Measurements from ENCODE around the gene MAP2K6.

MAP2K6 gene

DNA sequence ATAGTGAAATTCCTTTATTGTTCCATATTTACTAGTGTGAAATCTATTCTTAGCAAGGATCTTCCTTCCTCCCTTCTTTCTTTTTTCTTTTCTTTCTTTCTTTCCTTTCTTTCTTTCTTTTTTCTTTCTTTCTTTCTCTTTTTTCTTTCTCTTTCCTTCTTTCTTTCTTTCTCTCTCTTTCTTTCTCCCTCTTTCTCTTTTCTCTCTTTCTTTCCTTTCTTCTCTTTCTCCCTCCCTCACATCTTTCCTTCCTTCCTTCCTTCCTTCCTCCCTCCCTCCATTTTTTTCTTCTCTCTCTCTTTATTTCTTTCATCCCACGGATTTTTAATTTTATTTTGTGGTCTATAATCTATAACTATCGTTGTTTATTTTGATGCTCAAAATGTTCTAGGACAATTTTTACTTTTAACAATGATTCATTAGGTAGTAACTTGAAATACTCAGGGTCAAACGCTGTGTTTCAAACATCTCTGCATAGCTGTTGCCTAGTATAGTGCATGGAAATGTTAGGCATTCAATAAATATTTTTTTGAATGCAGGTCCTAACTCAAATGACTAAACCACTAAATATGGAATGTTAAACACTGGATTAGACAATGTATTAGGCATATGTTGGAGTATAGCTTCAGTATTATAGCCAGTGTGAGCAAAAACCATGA, 178.3 kb downstream of the MAP2K6 start:
- DNase-seq (ENCODE audit: low spot score), result no peak
- TF ChIP-seq, protein P1, sequence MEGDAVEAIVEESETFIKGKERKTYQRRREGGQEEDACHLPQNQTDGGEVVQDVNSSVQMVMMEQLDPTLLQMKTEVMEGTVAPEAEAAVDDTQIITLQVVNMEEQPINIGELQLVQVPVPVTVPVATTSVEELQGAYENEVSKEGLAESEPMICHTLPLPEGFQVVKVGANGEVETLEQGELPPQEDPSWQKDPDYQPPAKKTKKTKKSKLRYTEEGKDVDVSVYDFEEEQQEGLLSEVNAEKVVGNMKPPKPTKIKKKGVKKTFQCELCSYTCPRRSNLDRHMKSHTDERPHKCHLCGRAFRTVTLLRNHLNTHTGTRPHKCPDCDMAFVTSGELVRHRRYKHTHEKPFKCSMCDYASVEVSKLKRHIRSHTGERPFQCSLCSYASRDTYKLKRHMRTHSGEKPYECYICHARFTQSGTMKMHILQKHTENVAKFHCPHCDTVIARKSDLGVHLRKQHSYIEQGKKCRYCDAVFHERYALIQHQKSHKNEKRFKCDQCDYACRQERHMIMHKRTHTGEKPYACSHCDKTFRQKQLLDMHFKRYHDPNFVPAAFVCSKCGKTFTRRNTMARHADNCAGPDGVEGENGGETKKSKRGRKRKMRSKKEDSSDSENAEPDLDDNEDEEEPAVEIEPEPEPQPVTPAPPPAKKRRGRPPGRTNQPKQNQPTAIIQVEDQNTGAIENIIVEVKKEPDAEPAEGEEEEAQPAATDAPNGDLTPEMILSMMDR (IDR thresholded peaks at IDR 0.05; ENCODE audit: borderline replicate concordance, control extremely low read depth, extremely low read depth, insufficient read depth, missing control alignments), result no peak
- in situ Hi-C loops (cut with MboI; ENCODE audit: low sequenced_read_pairs, unreplicated experiment), result loop anchor here (10.0 kb wide), 1 partner anchor 552 kb away; no protein-coding TSS in a partner anchor

GRCh38 chr17:69593351-69593715, 178.8 kb downstream of the MAP2K6 start:
- TF ChIP-seq, protein P1 (IDR thresholded peaks at IDR 0.05; ENCODE audit: borderline replicate concordance, control extremely low read depth, extremely low read depth, insufficient read depth, missing control alignments), result no peak
- DNase-seq (ENCODE audit: low spot score), result no peak
- in situ Hi-C loops (cut with MboI; ENCODE audit: low sequenced_read_pairs, unreplicated experiment), result loop anchor here (10.0 kb wide), 1 partner anchor 551 kb away; no protein-coding TSS in a partner anchor

- in situ Hi-C loops (cut with MboI; ENCODE audit: low sequenced_read_pairs, unreplicated experiment), result loop anchor here (10.0 kb wide), 1 partner anchor 551 kb away; no protein-coding TSS in a partner anchor
- TF ChIP-seq, protein P1 (IDR thresholded peaks at IDR 0.05; ENCODE audit: borderline replicate concordance, control extremely low read depth, extremely low read depth, insufficient read depth, missing control alignments), result no peak
- no peak for DNase-seq (ENCODE audit: low spot score)
Observed at GRCh38 chr17:69593716-69594115, 179.2 kb downstream of the MAP2K6 start.

DNA sequence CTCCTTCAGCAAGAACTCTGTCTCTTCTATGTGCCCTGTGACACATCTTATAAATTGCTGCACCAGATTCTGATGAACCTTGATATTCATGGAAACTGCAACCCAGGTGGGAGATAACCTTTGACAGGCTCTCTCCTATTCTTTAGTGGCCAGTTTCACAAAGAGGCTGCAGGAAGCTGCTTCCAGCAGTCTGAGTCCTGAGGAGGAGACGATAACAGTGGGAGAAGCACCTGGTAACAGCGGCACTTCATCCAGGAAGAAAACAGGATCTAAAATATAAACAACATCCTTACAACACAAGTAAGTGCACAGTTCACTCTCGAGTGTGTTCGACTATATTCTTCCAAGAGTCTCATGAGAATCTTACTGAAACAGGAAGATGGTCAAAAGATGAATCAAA, 180.1 kb downstream of the MAP2K6 start:
- in situ Hi-C loops (cut with MboI; ENCODE audit: low sequenced_read_pairs, unreplicated experiment), result loop anchor here (10.0 kb wide), 1 partner anchor 550 kb away; no protein-coding TSS in a partner anchor
- DNase-seq (ENCODE audit: low spot score), result no peak
- TF ChIP-seq, protein P1 (IDR thresholded peaks at IDR 0.05; ENCODE audit: borderline replicate concordance, control extremely low read depth, extremely low read depth, insufficient read depth, missing control alignments), result no peak

GRCh38 chr17:69596141-69596540, 181.6 kb downstream of the MAP2K6 start:
- in situ Hi-C loops (cut with MboI; ENCODE audit: low sequenced_read_pairs, unreplicated experiment), result loop anchor here (10.0 kb wide), 1 partner anchor 549 kb away; no protein-coding TSS in a partner anchor

GRCh38 chr17:69597898-69598692, 183.6 kb downstream of the MAP2K6 start:
- TF ChIP-seq, protein P1 (IDR thresholded peaks at IDR 0.05; ENCODE audit: borderline replicate concordance, control extremely low read depth, extremely low read depth, insufficient read depth, missing control alignments), result no peak
- in situ Hi-C loops (cut with MboI; ENCODE audit: low sequenced_read_pairs, unreplicated experiment), result loop anchor here (10.0 kb wide), 1 partner anchor 547 kb away; no protein-coding TSS in a partner anchor
- no peak for DNase-seq (ENCODE audit: low spot score)

More at GRCh38 chr17:69596141-69596540, 181.6 kb downstream of the MAP2K6 start:
- DNase-seq (ENCODE audit: low spot score), result no peak
- TF ChIP-seq, protein P1 (IDR thresholded peaks at IDR 0.05; ENCODE audit: borderline replicate concordance, control extremely low read depth, extremely low read depth, insufficient read depth, missing control alignments), result no peak

Data from GM13976 (cell line).